Measurements from ENCODE around the gene PFN3.
A peak's percentile ranks its signal among the peaks of the same experiment; 100 is the strongest.
"Not testable (repeated sequence)": the region's sequence is repeated elsewhere in the genome, so short reads cannot be mapped to it uniquely, and the experiment has no call there.

PFN3 gene

GRCh38 chr5:177371120-177372033 is 29.1 kb downstream of the PFN3 start:
- DNase-seq = no peak

- DNase-seq = peak; percentile 22
Observed at GRCh38 chr5:177370488-177371119, 29.9 kb downstream of the PFN3 start.

- DNase-seq = no peak
Observed at GRCh38 chr5:177369645-177370440, 30.6 kb downstream of the PFN3 start.

- no peak for DNase-seq
Observed at GRCh38 chr5:177368869-177369644, 31.4 kb downstream of the PFN3 start.

GRCh38 chr5:177367981-177368868 is 32.2 kb downstream of the PFN3 start:
- DNase-seq = no peak

- no peak for DNase-seq
Observed at GRCh38 chr5:177367323-177367848, 33.1 kb downstream of the PFN3 start.

- no peak for DNase-seq
Observed at GRCh38 chr5:177366528-177367322, 33.7 kb downstream of the PFN3 start.

GRCh38 chr5:177365845-177366527 is 34.5 kb downstream of the PFN3 start:
- DNase-seq = no peak

GRCh38 chr5:177364159-177364962 is 36.1 kb downstream of the PFN3 start:
- DNase-seq = no peak

GRCh38 chr5:177363565-177363964 is 36.9 kb downstream of the PFN3 start:
- DNase-seq = no peak

GRCh38 chr5:177362610-177363507 is 37.6 kb downstream of the PFN3 start:
- DNase-seq = peak; percentile 30

- no peak for DNase-seq
Observed at GRCh38 chr5:177362292-177362609, 38.2 kb downstream of the PFN3 start.

- no peak for DNase-seq
Observed at GRCh38 chr5:177361418-177362291, 38.8 kb downstream of the PFN3 start.

GRCh38 chr5:177360740-177361139 is 39.7 kb downstream of the PFN3 start:
- not testable (repeated sequence) for DNase-seq

- DNase-seq = no peak
Observed at GRCh38 chr5:177359860-177360259, 40.6 kb downstream of the PFN3 start.

- DNase-seq = no peak
Observed at GRCh38 chr5:177359451-177359851, 41.0 kb downstream of the PFN3 start.

GRCh38 chr5:177358370-177358819 is 42.1 kb downstream of the PFN3 start:
- DNase-seq = no peak

All from NCI-H2171 (cell line).